VCaP (cell line): ENCODE results near the gene NODAL.
A peak's percentile ranks its signal among the peaks of the same experiment; 100 is the strongest.

Experiments
- H3K27ac ChIP-seq: fragments of 450-650 bp; 2 replicates; pipeline ENCODE4 v1.5.1; 2017
- CTCF ChIP-seq: fragments of 450-650 bp; conservative IDR thresholded peaks from 2 replicates; pipeline ENCODE4 v1.5.1; 2017; ENCODE audit warnings: mild to moderate bottlenecking, moderate library complexity

NODAL gene

GRCh38 chr10:70475661-70476060 lies 34.2 kb upstream of the NODAL start:
- H3K27ac ChIP-seq: no peak overlapping the region
- TF ChIP-seq CTCF: no peak

- no peak overlapping the region for H3K27ac ChIP-seq
- no peak for TF ChIP-seq CTCF
Observed at GRCh38 chr10:70474780-70475179, 33.3 kb upstream of the NODAL start.

GRCh38 chr10:70472799-70473454 lies 31.4 kb upstream of the NODAL start:
- no peak for TF ChIP-seq CTCF
- no peak overlapping the region for H3K27ac ChIP-seq

GRCh38 chr10:70466951-70467350 lies 25.5 kb upstream of the NODAL start:
- H3K27ac ChIP-seq: no peak overlapping the region
- TF ChIP-seq CTCF: no peak

- no peak for TF ChIP-seq CTCF
Observed at GRCh38 chr10:70465832-70466231, 24.4 kb upstream of the NODAL start.

GRCh38 chr10:70465278-70465677 lies 23.8 kb upstream of the NODAL start:
- H3K27ac ChIP-seq: no peak overlapping the region
- TF ChIP-seq CTCF: no peak

More at GRCh38 chr10:70465832-70466231, 24.4 kb upstream of the NODAL start:
- no peak overlapping the region for H3K27ac ChIP-seq

GRCh38 chr10:70462349-70462984 lies 21.0 kb upstream of the NODAL start:
- TF ChIP-seq CTCF: no peak
- H3K27ac ChIP-seq: peak overlapping the region; percentile 25
